NAMALWA (cell line): ENCODE results near the gene SNX14.

ENCODE experiments used
- DNase-seq: peaks from one replicate; pipeline ENCODE4 v3.0.0-alpha.2; 2015; ENCODE audit warnings: low spot score

The SNX14 gene

DNA sequence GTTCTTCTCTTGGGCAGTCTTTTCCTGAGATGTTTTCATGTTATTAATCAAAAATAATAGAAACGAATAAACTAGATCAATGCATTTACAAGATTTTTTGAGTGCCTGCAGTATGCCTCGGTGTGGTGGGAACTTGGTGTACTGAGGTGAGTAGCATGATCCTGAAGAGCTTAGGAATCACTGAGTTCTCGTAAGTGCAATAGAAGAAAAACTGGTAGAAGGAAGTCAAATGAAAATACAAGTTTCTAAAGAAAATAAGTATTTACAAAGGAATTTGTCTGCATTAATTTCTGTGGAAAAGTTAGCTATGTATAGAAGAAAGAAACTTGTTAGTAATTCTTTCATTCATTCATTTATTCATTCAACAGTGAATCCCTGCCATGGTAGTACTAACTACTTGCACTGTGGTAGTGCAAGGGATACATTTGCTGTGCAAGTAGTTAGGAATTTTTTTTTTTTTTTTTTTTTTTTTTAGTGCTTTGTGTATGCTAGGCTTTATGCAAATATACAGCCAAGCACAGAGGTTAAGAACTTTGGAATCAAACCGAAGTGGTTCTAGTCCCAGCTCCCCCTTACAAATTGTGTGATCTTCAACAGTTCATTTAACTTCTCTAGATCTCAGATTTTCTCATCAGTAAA, 129.9 kb downstream of the SNX14 start:
- no peak for DNase-seq

DNA sequence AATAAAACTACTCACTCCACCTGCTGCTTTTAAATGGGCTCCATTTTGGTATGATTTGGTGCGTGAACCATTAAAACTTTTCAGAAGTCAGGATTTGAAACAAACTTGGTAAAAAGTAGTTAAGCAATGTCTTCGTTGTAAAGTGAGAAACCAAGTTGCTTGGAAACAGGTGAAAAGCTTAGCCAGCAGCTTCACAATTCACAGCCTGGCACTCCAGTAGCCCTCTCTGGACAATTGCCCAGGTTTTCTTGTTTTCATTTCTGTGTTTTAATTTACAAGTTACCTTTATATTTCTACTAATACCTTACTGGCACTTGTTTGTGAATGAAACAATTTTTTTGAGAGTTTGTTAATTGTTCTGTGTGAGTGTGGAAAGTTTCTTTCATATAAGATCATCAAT, 131.0 kb downstream of the SNX14 start:
- no peak for DNase-seq

DNA sequence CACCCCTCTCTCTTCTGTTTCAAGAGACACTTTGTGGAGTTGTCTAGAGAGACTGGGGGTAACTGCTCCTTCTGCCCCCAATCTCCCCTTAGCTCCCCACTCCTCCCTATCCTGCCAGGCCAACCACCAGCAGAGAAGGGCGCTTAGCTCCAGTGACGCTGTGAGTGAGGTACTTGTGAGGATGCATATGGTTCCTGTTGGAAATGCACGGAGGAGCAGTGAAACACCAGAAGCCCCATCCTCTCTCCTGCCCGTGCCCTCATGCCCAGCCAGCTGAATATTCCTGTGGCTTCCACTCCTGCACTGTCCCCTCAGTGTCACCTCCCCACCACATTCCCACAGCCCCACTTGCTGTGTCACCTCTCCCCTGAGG, 131.9 kb downstream of the SNX14 start:
- no peak for DNase-seq

DNA sequence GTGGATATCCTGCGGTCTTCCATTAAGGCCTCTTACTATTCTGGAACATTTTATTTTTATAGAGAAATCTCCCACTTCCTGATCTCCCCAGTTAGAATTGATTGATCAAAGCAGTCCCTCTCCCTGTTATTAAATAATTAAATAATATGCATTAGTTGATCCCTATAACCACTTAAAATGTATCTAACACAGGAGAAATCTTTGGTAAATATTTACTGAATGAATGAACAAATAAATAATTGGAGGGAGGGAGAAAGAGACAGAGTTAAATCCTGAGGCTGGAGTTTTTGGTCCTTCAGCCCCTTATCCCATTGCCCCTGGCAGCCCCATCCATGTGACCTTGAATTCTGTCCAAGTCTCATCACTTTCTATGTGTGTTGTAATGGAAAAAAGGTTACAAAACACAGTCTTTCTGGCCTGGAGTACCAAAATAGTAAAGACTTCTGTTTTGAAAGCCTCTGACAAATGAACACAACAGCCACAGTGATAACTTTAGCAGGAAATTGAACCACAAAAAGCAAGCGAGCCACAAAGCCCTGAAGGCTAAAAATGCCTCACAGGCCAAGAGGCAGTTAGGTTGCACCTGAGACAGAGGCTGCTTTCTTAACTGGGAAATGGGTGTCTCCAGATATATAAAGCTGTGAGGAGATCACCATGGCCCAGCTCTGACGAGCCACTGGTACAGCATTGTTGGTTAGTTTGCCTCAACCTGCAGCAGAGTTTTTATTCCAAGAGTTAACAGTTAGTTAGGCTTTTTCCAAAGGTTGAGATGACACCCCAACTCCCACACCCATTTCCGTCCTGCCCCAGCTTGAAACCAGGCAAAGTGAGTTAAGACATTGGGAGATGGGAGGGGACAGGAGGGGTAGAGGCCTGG, 132.5 kb downstream of the SNX14 start:
- DNase-seq = peak; percentile 21

DNA sequence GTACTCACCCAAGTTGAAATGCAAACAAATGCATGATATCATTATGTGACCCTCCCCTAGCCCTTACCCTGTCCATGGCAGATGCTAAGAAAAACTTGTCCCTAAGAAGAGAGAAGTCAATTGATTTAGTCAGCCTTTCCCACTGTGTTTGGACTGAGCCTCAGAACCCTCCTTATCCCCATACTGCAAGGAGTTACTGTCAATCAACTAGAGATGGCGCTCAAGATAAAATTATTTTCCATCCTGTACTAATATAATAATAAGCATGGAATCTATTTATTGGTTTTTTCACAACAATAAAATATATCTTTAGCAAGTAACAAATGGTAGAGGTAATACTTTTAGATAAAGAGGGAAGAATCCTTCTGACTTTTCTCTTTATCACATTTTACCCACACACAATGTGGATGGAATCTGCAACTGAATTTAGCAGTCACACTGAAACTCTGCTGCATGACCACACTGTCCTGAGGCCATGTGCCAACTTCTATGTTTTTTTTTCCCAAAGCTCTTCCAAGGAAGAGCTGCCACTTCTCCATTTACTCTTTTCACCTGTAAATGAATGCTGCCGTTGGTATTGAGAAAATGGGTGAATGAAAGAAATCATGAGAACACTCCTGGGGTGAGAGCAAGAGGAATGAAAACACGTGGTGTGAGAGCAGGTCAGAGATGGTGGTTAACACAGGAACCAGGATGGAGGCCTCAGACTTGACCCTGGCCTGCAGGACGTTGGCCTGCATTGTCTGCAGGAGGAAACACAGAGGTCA, 133.3 kb downstream of the SNX14 start:
- no peak for DNase-seq

DNA sequence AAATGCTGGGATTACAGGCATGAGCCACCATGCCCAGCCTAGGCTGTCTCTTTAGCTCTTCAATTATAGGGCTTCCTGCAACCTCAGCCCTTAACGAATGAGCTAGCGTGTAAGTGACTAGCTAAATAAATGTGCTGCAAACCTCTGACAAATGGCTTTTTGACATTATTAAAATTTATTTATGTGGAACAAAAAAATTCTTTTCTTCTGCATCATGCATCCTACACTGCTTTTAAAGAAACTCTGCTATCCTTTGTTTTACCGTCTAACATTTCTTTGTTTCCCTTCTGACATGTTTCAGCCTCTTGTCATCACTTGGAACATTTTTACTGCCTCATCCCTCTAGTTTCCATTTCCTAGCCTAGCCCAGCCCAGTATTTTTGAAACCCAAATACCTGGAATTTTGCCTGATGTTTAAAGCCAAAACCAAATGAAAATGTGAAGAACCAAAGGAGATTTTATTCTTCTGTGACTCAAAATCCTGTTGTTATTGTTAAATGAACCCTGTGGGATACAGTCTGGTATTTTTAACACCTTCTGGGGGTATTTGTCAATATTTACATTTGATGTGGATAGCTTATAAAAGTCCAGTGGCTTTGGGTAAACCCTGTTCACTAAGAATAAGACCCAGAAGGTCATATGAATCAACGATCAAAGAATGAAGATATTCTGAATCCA, 134.3 kb downstream of the SNX14 start:
- no peak for DNase-seq

DNA sequence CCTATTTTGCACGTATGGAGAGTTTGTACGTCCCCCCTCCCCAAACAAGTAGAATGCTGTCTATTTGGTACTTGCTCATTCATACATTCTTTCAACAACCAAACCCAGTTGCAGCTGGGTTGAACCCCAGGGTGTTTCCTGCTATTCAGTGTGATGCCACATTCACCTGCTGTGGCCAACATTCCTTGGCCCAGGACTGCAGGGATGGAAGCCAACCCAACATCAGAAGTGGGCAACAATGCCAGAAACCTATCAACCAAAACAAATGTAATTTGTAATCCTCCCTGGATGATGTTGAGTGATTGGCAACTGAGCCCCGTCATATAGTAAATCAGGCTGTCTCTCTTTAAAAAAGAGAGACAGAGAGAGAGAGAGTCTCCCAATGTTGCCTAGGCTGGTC, 134.9 kb downstream of the SNX14 start:
- no peak for DNase-seq

DNA sequence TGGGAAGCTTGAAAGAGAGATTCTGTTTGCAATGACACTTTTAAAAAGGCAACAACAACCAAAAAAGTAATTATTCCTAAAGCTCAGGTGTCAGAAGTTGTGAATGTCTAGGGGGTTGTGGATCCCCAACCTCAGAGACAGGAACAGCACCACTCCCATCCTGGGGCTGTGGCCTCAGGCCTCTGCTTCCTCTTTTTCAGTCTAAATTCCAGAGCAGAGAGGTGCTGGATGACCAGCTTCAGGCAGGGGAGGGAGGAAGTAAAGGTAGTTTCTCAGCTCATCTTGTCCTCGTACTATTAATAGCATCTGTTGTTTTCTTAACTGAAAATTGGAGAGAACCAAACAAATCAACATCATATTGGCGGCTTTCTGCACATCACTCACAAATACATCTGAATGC, 135.5 kb downstream of the SNX14 start:
- DNase-seq = no peak

DNA sequence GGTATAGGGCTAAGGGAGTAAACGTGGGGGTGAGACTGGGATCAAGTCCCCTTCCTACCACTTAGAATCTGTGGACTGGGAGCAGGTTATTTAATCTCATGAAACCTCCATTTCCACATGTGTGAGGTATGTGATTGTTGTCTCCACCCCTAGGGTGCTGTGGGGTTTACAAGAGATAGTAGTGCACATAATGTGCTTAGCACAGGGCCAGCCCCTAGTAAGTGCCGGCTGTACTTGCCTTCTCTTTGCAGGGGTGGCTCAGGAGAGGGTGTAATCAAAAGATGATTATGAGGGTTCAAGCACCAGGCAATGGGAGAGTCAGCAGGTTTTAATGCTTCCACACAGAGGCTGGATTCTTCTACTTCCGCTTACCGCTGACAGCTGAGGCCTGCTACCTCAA, 136.9 kb downstream of the SNX14 start:
- no peak for DNase-seq
